Osteocyte (in vitro differentiated cells): ENCODE results near the gene PRR27. TPM values are rescaled to one million over a fixed set of nuclear protein-coding genes. Genes with fewer than 3 reads are reported as not detected.

Experiments
- total RNA-seq: library from RNA; stranded (reverse); gene quantifications from 2 replicates; pipeline ENCODE4 v1.2.1, GENCODE V29; 2021

Gene PRR27
- total RNA-seq, 1 donor from 2014 or later, result not detected

Other genes with a start within 250 kb of the PRR27 start
- not detected in 2 replicates for gene CSN1S1, start 223.2 kb upstream of the PRR27 start, total RNA-seq
- gene CSN2, start 188.5 kb upstream of the PRR27 start, total RNA-seq, result not detected in 2 replicates
- not detected in 2 replicates for gene STATH, start 158.3 kb upstream of the PRR27 start, total RNA-seq
- not detected in 2 replicates for gene HTN3, start 125.8 kb upstream of the PRR27 start, total RNA-seq
- gene HTN1, start 103.8 kb upstream of the PRR27 start, total RNA-seq, result not detected in 2 replicates
- gene ODAM, start 41.5 kb downstream of the PRR27 start, total RNA-seq, result not detected in 2 replicates
- not detected in 2 replicates for gene FDCSP, start 71.9 kb downstream of the PRR27 start, total RNA-seq
- not detected in 2 replicates for gene CSN3, start 88.4 kb downstream of the PRR27 start, total RNA-seq
- not detected in 2 replicates for gene CABS1, start 180.7 kb downstream of the PRR27 start, total RNA-seq
- not detected in 2 replicates for gene SMR3A, start 206.5 kb downstream of the PRR27 start, total RNA-seq
- gene SMR3B, start 228.9 kb downstream of the PRR27 start, total RNA-seq, result not detected in 2 replicates
- not detected in 2 replicates for gene OPRPN, start 243.7 kb downstream of the PRR27 start, total RNA-seq